C4-2B (cell line): ENCODE measurements around the gene ZNF85.
"Not testable (repeated sequence)": the region's sequence is repeated elsewhere in the genome, so short reads cannot be mapped to it uniquely, and the experiment has no call there.

Experiments
- H3K27ac ChIP-seq: fragments of 450-650 bp; 2 replicates; pipeline ENCODE4 v1.5.1; 2017
- ZFX ChIP-seq: fragments of 450-650 bp; IDR thresholded peaks from 2 replicates; pipeline ENCODE4 v1.6.1; 2017
- TF ChIP-seq, protein P1 (sequence below): fragments of 450-650 bp; conservative IDR thresholded peaks from 2 replicates; pipeline ENCODE4 v1.5.1; 2017; ENCODE audit warnings: mild to moderate bottlenecking

ZNF85 gene

DNA sequence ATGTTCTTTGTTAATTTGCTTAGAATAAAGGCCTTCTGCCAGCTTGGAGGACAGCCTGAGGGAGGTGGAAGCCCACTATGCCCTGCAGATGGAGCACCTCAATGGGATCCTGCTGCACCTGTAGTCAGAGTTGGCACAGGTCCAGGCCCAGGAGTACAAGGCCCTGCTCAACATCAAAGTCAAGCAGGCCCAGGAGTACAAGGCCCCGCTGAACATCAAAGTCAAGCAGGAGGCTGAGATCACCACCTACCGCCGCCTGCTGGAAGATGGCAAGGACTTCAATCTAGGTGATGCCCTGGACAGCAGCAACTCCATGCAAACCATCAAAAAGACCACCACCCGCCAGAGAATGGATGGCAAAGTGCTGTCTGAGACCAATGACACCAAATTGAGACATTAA, 41.7 kb downstream of the ZNF85 start:
- H3K27ac ChIP-seq, result no peak overlapping the region
- TF ChIP-seq, protein P1, sequence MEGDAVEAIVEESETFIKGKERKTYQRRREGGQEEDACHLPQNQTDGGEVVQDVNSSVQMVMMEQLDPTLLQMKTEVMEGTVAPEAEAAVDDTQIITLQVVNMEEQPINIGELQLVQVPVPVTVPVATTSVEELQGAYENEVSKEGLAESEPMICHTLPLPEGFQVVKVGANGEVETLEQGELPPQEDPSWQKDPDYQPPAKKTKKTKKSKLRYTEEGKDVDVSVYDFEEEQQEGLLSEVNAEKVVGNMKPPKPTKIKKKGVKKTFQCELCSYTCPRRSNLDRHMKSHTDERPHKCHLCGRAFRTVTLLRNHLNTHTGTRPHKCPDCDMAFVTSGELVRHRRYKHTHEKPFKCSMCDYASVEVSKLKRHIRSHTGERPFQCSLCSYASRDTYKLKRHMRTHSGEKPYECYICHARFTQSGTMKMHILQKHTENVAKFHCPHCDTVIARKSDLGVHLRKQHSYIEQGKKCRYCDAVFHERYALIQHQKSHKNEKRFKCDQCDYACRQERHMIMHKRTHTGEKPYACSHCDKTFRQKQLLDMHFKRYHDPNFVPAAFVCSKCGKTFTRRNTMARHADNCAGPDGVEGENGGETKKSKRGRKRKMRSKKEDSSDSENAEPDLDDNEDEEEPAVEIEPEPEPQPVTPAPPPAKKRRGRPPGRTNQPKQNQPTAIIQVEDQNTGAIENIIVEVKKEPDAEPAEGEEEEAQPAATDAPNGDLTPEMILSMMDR, result no peak; the same call in 1 of the 2 replicates
- no peak for TF ChIP-seq ZFX

DNA sequence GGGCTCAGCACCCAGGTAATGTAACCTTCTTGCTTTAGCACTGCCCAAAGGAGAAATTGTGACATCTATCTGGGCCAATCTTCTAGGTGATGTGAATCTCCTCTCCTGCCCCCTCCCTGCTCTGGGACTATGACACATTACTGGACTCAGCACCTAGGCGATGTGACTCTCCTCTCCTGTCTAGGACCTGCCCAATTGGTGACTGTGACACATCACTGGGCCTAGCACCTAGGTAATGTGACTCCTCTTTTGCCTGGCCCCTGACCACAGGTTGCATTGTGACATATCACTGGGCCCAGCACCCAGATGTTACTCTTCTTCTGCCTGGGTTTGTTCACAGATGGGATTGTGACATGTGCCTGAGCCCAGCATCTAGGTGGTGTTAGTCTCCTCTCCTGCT, 45.0 kb downstream of the ZNF85 start:
- no peak overlapping the region for H3K27ac ChIP-seq

DNA sequence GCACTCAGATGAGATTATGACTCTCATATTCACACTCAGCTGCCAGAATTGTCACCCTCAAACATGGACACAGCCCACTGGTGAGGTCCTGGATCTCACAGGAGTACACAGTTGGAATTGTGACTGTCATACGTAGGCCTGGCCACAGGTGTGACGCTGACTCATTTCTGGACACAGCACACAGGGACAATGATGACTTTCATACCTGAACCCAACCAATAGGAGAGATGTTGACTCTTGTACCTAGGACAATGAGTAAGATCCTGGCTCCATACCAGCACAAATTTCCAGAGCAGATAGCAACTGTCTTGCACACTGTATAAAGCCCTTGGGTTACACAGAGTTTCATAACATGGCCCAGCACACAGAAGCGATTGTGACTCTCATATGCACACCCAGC, 46.4 kb downstream of the ZNF85 start:
- TF ChIP-seq, protein P1, result no peak
- no peak for TF ChIP-seq ZFX
- no peak overlapping the region for H3K27ac ChIP-seq

More for the DNA sequence above, 45.0 kb downstream of the ZNF85 start:
- TF ChIP-seq, protein P1, result no peak
- no peak for TF ChIP-seq ZFX

DNA sequence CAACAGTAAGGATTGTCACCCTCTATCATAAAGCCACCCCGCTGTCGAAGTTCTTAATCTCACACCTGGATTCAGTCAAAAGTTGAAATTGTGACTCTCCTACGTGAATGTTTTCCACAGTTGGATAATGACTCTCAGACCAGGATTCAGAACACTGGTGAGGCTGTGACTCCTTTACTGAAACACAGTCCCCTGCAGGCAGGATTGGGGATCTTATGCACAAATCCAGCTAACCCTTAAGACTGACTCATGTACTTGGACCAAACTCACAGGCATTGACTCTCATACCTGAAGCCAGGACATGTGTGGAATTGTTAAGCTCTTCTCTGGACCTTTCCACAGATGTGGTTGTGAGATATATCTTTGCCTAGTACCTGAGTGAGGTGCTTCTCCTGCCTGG, 46.8 kb downstream of the ZNF85 start:
- TF ChIP-seq, protein P1, result no peak
- TF ChIP-seq ZFX, result no peak
- no peak overlapping the region for H3K27ac ChIP-seq

DNA sequence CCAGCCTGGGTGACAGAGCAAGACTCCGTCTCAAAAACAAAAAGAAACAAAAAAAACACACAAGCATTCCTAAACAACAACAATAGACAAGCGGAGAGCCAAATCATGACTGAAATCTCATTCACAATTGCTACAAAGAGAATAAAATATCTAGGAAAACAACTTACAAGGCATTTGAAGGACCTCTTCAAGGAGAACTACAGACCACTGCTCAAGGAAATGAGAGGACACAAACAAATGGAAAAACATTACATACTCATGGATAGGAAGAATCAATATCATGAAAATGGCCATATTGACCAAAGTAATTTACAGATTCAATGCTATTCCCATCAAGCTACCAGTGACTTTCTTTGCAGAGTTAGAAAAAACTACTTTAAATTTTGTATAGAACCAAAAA, 69.7 kb downstream of the ZNF85 start:
- H3K27ac ChIP-seq, result not testable (repeated sequence)

DNA sequence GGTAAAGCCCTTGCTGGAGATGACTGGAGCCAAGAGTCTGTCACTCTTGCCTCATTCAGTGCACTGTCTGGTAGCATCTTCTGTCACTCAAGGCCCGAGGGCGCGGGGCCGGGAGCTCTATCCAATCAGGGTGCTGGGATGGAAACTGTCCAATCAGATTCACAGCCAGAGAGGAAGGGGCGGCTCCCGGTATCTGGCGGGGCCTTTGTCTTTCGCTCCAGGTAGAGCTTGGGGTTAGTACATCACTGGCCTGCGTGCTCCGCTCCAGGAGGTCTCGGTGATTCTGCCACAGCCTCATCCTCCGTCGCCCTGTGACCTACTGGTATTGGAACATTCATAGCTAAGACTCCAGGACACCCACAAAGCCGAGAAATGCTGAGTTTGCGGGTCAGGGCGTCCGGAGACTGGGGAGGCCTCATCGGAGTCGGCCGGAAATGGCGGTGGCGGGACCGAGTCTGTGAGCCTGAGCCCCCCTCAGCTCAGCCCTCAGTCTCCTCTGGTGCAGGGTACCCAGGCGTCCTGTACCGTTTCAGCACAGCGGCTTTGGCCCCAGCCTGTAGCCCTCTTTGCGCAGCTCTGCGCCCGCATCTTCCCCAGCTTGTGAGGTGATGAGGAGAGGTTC, 76.8 kb downstream of the ZNF85 start:
- peak overlapping the region; percentile 54 for H3K27ac ChIP-seq
- peak; percentile 52 for TF ChIP-seq ZFX
- TF ChIP-seq, protein P1, result no peak
